ENCODE results near the gene MARCHF2.

MARCHF2 gene

DNA sequence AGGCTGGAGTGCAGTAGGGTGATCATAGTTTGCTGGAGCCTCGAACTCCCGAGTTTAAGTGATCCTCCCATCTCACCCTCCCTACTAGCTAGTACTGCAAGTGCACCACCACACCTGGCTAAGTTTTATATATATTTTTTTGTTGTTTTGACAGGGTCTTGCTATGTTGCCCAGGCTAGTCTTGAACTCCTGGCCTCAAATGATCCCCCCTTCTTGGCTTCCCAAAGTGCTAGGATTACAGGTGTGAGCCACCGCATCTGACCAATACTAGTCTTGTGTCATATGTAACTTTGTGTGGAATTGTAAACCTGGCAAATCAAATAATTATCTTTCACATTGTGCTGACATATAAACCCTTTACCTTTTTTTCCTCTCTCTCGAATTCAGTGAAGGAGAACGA, 41.9 kb downstream of the MARCHF2 start:
- DNase-seq = no peak

DNA sequence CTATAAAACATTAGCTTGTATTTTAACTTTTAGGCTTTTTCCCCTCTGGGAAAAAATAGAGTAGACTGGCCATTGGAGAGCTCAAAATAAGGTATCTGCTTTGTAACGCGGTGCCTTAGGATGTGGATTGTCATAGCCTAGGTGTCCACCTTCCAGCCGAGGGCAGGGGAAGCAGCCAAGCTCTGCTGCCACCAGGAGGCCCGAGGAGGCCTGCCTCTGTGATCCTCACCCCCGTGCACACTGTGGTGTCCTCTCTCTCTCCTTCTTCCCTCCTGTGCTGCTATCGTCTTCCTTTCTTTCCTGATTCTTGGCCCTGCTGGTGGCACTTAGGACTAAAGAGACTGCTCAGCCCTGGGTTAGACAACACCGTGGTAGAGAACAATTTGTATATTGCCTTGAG, 43.0 kb downstream of the MARCHF2 start:
- DNase-seq = no peak

DNA sequence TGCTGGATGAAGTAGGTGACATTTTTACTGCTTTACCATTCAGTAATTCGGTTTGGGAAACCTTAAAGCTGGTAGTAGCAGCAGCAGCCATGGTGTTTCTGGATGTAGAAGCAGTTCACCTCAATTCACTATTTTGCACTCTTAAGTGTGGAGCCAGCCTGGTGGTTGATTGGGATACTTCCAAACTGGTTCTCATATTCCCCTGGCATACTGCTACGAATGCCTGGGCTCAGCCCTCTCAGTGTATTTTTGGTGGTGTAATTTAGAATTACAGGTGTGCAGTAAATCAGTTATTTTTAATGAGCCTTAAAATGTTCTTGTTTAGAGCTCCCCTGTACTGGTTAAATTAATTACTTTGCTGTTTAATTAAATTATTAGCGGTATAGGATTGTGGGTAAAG, 44.1 kb downstream of the MARCHF2 start:
- DNase-seq = no peak

DNA sequence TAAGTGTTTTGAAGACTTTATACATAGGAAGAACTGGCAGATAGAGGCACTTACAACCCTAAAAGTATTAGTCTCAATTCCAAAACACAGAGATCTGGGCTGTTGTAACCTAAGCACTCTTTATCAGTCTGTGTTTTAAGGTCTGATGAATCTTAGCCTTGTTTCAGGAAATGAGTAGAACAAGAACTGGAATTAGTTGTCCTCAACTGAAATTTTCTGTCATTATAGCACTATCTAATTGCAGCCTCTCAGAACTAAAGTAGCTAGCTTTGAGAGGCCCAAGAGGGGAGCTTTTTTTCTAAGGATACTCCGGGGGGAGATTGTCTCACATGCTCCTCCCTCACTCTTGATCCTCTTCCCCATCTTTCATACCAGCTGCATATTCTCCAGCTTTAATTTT, 44.7 kb downstream of the MARCHF2 start:
- DNase-seq = no peak

DNA sequence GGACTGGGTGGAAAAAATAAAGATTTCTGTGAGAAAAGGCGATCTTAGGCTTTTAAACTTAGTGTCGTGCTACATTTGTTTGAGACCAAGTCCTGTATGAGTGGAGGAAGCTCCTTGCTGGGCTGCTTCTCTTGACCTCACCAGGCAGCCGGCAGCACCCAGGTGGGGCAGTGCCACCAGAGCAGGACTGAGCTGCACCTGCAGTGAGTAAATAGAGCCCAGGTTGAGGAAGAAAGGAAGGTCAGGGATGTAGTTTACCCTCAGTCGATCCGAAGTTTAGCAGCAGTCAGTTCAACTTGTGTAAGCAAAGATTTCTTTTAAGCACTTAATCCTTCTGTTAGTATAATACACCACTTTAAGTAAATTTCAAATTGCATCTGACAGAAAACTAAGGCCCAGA, 45.3 kb downstream of the MARCHF2 start:
- DNase-seq = no peak

DNA sequence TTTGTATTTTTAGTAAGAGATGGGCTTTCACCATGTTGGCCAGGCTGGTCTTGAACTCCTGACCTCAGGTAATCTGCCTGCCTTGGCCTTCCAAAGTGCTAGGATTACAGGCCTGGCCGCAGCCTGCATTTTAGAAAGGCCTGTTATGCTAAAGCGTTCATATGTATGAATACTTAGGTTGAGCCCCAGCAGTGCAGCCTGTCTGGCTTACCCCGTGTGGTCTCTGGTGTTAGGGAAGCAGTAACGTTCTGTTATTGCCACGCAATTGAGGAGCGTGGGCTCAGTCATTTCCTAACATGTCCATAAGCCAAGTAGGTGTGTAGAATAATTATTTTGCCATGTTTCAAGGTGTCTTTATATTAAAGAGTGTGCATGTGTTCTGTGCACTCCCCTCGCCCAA, 46.0 kb downstream of the MARCHF2 start:
- no peak for DNase-seq

DNA sequence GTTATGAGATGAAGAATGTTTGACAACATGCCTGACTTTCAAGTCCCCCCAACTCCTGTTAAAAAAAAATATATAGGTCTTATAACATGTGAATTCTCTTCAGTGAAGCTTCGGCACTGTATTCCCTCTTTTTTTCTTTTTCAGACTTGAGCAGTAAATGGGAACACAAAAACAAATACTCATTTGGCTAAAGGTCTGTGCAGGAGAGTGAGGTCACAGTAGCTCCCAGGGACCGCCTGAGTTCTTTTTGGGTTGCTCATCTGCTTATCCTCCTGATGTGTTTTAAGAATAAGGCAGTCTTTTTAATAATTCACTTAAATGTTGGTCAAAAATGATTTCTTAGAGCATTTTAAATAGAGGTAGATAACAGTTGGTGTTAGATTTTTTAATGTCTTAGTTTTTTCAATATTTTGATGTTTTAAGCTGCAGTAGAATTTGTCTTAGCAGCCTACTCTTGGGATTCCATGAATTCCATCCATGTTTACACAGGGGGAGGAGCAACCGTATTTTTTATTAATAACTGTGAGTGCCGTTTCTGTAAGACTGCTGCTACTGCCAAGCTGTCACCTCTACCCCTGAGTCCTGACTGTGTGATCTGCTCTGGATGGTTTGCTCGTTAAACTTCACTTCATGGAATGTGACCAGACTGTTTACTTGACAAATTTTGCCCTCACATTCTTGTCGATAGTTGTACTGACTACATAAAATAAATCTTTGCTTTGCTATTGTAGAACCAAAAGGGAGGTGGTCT, 46.6 kb downstream of the MARCHF2 start:
- no peak for DNase-seq

DNA sequence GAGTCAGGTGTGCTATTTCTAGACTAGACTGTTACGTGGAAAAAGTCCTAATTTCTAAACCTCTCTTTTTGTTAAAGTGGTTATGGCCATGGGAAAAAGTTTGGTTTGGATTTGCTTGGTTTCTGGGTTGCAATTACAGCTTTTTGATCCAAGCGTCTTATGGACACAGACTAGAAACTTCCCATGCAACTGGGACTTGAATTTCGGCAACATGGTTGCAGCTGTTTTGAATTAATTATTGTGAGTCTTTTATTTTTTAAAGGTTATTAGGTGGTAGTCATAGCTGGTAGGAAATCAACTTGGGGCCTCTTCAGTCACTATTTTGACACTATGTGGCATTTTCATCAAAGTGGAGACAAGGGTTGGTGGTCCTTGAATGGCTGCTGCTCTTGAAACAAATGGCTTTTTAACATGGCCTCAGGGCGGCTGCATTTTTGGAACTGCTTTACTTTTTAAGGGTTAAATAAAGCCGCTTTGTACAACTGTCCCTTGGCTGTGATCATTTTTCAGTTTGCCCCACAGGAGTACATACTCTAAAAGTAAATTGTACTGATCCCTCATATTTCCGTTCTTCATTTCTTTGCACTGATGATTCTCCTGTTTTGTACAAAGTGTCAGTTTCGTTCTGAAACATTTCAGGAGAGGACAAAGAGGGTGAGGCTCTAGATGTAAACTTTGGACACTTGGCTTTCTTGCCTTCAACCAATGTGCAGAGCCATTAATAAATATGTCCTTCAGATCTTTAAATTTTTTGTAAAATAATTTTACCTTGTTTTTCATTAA, 47.6 kb downstream of the MARCHF2 start:
- no peak for DNase-seq

DNA sequence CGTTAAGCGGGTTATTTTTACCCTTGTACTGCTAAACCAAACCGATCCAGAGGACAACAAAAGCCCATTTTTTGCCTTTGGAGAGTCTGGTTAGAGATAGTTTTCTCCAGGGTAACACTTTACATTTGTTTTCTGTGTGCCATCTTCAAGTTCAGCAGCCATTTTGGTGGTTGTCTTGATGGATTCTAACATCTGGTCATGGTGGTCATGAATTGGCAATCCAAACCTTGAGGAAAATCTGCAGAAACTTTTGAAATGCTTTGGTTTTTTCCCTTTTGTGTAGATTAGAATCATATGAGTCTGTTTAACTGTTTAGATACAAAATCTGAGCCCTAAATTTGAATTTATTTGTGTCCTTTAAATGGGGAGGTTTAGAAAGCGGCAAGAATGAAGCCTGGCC, 48.3 kb downstream of the MARCHF2 start:
- DNase-seq = no peak

DNA sequence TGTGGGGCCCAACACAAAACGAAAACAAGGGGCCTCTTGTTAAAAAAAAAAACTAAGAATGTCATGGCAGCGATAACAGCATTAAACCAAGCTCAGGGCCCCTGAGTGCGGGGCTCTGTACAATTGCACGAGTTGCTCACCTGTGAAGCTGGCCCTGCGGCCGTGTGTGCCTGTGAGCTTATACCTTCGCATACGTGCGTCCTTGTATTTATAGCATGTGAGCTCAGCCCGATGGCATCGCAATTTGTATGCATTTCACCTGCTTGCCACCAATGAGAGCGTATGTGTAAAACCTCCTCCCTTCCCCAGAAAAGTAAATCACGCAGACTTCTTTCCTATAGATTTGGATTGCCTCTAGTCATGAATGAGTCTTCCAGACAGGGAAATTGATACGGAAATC, 48.8 kb downstream of the MARCHF2 start:
- no peak for DNase-seq

DNA sequence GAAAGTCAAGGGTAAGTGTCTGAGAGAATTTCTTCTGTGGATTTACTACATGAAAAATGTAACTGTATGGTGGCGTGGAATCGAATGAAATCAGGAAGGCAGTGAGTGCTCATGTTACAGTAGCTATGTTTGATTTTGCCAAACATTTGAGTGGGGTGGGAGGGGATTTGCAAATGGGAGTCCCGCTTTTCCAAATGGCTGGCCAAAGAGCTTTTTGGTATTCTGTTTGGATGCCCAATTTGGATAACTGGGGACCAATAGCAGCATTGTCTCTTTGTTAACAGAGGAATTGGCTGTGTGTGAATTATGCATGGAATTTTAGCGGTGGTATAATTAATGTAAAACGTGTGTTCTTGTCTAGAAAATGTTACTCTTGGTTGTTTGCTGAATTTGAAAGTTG, 49.5 kb downstream of the MARCHF2 start:
- DNase-seq = no peak

DNA sequence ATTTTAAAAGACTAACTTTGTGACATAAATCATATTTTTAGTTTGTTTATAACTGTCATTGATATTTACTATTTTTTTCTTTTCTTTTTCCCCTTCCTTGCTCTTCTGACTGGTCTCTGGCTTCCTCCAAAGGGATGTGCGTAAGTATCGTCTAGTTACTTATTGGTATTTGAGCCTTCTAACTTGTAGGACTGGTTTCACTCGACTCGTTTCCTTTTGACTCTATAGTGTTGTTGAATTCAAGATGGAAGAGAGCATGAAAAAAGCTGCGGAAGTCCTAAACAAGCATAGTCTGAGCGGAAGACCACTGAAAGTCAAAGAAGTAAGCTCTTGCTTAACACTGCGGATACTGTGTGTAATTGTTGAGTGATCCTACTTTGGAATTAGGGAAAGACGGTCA, 50.3 kb downstream of the MARCHF2 start:
- no peak for DNase-seq

DNA sequence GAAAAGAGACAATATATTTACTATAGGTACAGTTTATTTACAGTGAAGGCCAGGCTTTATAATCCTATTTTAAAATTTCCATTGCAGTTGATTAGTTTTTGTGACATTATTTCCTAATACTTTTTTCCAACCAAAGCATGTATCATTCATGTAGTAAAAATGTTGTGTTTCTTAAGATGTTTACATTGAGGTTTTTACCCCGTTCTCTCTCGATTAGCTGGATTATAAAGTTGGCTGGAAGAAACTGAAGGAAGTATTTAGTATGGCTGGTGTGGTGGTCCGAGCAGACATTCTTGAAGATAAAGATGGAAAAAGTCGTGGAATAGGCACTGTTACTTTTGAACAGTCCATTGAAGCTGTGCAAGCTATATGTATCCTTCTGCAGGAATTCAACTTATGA, 52.9 kb downstream of the MARCHF2 start:
- no peak for DNase-seq

DNA sequence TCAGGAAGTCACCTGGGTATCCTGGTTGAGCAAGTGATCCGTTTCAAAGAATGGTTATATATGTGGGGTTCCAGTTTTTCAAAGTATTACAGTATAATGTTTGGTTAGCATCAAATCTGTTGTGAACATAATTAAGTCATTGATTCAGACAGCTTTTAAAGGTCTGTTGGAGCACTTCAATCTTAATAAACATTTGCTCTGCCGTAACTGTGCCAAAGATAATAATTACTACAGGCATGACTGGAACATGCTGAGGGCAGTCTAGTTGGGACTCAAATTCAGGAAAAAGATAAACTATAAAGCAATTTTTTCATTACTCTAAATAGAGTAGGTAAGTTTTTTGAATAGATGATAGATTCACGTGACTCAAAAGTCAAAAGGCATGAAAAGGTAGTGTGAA, 55.0 kb downstream of the MARCHF2 start:
- DNase-seq = no peak

DNA sequence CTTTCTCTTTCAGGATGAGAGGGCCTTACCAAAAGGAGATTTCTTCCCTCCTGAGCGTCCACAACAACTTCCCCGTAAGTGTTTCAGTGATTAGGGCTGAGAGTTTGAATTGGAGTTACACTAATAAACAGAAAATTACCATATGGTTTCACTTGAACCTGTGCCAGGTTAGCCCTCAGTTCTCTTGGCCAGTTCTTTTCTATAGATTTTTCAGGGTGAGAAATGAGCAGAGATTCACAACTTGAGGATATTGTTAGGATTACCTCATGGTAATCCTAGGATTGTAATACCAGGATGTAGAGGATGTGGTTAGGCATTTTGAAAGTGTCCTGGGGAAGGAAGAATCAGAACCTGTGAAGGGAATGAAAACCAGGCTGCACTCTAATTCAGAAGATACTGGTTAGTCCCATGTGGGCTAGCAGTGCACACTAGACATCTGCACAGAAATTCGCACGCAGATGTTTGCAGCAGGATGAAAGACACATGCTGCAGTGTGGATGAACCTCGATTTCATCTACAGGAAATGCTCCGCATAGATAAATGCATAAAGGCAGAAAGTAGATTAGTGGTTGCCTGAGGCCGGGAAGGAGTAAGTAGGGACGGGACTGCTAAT, 55.8 kb downstream of the MARCHF2 start:
- no peak for DNase-seq

DNA sequence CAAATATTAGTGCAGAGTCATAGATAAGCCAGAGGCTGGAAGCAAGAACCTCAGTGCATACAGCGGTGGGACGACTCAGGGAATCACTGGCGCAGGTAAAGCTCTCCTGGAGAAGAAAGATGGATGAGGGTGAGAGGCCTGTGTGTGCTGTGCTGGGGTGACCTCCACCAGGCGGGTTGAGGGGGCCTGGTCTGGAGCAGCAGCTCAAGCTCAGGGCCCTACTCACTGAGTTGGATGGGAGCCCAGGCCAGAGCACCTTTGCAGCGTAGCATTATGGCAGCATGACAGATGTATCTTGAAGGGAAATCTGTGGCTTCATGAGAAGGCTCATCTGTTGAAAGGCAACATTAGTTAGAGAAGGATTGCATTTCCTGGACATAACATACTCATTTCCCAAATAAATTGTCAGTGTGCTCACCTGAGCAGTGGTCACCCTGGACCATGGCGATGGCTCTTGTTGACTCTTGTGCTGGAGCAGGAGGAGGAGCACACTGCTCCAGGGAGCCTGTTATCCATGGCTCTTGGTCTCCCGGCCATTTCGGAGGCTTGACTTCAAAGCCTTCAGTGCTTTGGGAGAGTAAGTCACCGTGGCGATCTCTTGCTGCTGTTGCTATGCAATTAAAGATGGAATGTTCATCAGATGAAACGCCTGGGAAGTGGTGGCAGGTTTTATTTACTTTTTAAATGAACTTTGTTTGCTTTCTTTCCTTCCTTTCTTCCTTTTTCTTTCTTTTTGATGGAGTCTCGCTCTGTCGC, 56.7 kb downstream of the MARCHF2 start:
- DNase-seq = no peak

DNA sequence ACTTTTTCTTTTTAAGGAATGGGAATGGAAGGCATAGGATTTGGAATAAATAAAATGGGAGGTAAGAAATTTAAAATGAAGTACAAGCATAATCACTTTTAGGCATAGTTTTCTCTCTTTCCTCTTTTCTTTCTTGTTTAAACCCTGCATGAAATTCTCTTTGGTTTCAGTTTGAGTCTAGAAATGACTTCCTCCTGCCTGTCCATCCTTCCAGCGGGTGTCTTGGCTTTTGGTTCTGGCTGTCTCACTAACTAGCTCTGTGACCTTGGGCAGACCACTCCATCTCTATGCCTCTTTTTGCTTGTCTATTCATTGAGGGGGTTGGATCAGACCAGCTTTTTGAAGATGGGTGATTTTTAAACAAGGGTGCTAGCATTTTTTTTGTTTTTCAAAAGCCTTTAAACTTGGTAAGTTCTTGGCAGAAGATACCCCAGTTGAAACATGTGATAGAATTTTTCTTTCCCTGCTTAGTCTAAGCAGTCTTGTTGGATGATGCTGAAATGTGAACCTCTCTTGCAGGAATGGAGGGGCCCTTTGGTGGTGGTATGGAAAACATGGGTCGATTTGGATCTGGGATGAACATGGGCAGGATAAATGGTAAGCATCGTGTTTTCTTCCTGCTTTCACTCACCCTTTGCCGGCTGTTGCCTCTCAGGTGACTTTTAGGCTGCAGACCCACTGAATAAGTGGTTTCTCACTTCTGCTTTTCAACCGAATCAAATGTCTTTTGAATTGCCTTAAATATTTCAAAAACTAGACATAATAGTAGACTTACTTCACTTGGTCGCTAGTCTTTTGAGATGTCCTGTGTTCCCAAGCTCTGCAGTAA, 60.8 kb downstream of the MARCHF2 start:
- DNase-seq = no peak

DNA sequence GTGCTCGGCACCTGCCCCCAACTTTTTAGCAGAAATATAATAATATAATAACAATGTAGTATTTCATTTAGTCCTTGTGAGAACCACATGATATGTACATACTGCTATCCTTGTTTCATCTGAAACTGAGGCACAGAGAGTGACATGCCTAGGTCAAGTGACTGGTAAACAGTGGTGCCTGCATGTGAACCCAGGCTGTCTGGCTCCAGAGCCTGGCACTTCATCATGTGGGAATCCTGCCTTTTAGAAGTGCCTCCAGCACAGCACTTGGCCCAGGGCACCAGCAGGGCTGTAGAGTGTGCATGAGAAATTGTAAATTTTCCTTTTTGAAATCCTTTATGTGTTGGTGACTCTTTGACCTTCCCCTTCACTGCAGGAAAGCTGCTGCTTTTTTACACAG, 61.9 kb downstream of the MARCHF2 start:
- DNase-seq = no peak

DNA sequence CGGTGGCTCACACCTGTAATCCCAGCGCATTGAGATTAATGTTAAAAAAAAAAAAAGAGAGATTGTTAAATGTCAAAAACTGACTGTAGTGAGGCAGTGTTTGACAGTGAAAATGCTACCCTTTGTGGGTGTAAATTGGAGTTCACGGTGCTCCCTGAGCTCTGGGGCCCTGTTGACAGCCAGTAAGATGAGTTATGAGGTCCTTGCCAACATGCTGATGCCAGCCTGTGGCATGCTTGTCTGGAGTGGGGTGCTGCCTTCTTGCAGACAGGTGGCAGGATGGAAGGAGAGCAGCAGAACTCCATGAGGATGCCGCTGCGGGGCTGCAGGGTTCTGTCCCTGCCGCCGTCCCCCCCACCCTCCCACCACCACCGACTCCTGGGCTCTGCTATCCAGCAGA, 63.4 kb downstream of the MARCHF2 start:
- no peak for DNase-seq

DNA sequence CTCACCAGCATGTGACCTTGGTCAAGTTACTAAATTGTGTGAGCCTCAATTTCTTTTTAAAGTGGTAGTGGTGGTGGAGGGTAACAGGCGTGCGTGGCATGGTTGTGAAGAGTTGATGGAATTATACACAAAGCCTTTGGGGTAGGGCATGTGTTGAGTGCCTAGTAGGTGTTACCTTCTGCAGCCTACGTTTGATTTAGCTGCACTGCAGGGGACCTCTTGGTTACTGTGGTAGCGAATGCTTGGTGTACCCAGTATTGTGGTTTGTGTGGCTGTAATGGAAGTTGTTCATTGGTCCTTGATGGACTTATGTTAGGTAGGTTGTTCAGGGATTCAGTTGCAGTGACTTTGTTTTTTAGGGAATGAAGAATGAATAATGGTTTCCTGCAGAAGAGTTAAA, 64.8 kb downstream of the MARCHF2 start:
- DNase-seq = no peak

DNA sequence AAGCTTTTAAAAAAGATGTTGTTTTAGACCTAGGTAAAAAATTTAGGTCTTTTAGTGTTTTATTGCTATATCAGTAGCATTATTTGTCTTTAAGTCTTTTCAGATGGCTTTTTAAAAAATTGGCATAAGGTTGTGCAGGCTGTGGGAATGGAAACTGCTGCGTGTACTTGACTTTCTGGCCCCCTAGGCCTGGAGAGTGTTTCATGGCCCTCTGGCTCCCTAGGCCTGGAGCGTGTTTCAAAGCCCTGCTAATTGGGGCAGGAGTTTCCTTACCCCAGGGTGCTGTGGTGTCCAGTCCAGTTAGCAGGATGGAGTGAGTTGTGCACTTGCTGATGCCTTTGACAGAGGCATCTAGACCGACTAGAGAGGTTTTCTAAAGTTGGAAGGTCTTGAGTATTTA, 65.5 kb downstream of the MARCHF2 start:
- no peak for DNase-seq

DNA sequence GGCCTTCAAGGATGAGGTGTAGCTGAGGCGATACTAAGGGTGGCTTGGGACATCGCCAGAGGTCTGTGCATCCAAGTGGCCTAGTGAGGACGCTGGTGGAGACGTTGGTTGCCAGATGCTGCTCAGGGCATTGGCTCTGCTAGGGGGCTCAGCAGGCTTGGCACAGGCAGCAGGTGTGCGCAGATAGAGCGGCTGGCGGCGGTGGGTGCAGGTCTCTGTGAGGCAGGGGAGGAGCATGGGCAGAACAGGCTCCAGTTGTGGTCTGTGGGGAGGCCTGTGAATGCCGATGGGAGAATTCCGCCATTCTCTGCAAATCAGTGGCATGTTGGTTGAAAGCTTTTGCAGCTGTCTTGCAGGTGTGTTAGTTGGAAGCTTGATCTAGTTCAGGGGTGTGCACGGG, 68.1 kb downstream of the MARCHF2 start:
- no peak for DNase-seq

DNA sequence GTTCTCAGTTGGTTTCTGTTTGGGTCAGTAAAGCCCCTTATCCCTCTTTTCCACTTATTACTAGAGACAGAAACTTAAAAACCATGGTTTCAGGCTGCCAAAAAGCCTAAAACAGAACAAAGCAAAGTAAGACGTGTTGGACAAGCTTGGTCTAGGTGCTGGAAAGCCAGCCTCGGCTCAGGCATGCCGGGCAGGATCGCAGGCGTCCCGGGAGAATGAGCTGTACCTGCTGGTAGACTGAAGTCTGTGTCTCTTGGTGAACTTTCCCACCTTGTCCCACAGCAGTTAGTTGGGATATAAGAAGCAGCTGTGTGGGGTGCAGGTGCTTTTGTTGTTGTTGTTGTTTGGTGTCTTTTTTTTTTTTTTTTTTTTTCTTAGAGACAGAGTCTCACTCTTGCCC, 68.5 kb downstream of the MARCHF2 start:
- no peak for DNase-seq
